GM18861 (cell line): ENCODE results near the gene BOLA1.
"Not testable (repeated sequence)": the region's sequence is repeated elsewhere in the genome, so short reads cannot be mapped to it uniquely, and the experiment has no call there.

ENCODE experiments used
- ATAC-seq: cut with Tn5 transposase; IDR thresholded peaks from one replicate; pipeline ENCODE4 v1.9.1; 2021; ENCODE audit not compliant: unreplicated experiment

The BOLA1 gene

DNA sequence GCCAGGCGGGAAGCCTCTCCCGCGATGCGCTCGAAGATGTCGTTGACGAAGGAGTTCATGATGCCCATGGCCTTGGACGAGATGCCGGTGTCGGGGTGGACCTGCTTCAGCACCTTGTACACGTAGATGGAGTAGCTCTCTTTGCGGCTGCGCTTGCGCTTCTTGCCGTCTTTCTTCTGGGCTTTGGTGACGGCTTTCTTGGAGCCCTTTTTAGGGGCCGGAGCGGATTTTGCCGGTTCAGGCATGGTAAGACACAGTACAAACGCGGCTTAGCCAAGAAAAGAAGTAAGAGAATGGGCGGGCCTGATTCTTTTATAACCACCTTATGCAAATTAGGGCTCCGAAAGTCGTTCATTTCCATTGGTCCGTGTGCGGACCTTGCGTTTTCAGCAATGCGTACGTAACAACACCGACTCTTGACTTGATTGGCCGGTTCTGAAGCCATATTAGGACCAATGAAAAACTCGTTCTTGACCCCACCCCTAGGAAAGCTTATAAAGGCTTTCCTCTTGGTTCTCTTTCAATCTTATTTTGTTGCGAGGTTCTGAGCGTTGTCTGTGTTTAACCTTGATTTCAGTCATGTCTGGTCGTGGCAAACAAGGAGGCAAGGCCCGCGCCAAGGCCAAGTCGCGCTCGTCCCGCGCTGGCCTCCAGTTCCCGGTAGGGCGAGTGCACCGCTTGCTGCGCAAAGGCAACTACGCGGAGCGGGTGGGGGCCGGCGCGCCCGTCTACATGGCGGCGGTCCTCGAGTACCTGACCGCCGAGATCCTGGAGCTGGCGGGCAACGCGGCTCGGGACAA, 12.8 kb upstream of the BOLA1 start:
- ATAC-seq = peak; percentile 55

DNA sequence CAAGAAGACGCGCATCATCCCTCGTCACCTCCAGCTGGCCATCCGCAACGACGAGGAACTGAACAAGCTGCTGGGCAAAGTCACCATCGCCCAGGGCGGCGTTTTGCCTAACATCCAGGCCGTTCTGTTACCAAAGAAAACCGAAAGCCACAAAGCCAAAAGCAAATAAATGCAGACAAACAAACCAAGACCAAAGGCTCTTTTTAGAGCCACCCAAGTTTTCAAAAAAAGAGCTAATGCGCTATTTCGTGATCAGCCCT, 12.2 kb upstream of the BOLA1 start:
- ATAC-seq = not testable (repeated sequence)

DNA sequence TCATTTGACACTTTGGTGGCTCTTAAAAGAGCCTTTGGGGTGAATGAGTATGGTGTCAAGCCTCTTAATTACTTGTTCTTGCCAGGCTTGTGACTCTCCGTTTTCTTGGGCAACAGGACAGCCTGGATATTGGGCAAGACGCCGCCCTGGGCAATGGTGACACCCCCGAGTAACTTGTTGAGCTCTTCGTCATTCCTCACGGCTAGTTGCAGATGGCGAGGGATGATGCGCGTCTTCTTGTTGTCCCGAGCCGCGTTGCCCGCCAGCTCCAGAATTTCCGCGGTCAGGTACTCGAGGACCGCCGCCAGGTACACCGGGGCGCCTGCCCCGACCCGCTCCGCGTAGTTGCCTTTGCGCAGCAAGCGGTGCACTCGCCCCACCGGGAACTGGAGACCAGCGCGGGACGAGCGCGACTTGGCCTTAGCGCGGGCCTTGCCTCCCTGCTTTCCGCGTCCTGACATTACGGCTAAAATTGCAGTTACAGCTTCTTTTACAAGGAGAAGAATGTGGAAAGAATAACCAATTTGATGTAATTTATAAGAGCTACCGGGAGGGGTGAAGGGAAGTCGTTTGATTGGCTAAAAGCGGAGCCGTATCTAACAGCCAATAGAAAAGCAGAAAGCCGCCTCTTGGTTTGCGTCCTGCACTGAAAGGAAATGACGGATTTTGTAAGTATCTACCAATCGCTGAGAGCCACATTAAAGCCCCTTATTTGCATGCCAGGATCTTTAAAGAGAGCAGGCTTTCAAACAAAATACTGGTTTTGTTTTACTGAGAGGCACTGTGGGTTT, 11.7 kb upstream of the BOLA1 start:
- ATAC-seq = peak; percentile 33

DNA sequence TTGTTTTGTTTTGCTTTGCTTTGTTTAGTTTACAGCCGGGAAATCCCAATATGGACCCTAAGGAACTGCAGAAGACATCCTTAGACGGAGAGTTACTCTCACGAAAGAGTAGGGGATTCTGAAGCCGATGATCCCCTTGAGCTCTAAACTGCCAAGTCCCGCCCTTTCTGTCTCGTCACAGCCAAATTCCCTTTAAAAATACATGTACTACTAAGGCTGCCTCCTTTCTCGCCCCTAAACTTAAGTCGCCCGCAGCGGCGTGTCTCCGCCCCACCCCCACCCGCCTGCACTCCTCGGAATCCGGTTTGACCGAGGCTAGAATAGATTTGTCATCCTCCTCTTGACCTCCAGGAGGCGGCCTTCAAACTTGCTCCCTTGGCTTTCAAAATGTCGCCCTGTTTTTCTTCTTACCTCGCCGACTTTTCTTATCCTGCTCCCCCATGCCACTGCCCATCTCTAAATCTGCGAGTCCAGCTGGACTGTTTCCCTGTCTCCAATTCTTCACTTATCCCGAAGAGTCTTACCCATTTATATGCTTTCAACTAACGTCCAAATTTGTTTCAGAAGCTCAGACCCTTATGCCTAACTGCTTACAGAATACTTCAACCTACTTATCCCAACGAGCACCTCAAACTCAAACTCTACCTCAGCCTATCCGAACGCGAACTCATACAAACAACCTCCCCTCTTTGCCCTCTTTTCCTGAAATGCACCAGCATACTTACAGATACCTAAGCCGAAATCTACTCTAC, 10.9 kb upstream of the BOLA1 start:
- no peak for ATAC-seq

DNA sequence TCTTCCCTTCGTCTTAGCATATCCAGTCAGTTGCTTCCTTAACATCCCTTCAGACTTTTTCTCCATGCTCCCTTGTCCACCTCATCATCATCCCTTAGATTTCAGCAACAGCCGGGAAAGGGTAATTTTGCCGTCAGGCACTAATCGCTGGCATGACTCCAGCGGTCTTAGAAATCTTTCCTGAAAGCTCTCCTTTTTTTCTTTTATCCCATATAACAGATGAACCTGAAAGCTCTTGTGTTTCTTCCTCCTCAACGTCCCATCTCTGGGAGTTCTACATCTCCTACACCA, 10.4 kb upstream of the BOLA1 start:
- no peak for ATAC-seq

DNA sequence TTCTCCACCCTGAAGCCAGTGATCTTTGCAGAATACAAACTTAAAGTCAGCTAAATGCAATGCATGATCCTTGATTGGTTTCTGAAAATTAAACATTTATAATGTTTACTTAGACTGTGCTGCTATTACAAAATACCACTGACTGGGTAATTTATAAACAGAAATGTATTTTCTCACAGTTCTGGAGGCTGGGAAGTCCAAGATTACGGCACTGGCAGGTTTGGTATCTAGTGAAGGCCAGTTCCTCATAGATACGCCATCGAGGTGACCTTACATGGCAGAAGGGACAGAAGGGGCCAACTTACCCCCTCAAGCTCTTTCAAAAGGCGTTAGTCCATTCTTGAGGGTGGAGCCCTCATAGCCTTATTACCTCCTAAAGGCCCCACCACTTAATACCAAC, 2.8 kb upstream of the BOLA1 start:
- ATAC-seq = no peak

DNA sequence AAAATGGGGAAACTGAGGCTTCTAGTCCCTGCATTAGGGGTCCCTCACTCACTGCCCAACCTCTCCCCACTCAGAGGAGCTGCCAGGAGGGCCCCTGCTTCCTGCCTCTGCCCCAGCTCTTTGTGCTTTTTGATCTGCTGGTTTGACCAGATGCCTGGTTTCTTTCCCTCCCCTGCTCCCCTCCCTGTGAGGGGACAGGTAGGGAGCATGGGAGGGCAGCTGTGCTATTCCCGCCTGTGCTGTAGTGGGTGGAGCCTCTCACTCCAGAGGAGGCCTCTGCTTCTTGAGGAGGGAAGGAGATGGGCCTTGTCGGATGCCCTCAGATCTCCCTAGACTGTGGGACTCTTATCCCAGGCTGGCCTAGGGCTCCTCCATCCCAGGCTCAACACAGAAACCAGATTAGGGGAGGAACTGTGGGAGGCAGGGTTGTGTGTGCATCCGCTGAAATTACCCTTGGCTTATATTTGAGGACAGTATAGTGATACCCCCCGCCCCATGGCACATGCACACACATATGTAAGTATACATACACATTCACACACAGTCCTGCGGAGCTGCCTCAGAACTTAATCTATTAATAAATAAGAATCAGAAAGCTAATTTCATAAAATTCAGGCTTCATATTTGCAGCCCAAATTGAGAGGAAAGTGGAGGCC, 4.6 kb downstream of the BOLA1 start:
- no peak for ATAC-seq

DNA sequence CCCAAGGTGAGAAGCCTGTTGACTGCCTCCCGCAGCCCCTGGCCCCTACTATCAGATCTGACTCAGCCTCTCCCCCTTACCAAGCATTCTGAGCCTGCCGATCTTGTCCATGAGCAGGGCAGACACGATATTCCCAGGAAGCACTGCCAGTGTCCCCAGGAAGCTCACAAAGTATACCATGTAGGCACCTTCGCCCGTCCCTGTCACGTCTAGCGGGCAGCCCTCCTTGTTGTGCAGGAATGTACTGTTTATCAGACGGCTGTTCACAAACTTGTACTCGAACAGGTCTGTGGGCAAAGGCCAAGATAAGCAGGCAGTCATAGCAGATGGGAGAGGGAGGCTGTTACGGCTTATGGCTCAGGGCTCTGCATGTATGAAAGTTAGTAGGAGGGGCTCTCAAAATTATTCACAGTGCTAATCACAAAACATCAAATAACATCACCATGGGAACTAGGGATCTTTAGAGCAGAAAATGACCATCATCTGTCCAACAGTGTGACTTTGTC, 7.3 kb downstream of the BOLA1 start:
- no peak for ATAC-seq

DNA sequence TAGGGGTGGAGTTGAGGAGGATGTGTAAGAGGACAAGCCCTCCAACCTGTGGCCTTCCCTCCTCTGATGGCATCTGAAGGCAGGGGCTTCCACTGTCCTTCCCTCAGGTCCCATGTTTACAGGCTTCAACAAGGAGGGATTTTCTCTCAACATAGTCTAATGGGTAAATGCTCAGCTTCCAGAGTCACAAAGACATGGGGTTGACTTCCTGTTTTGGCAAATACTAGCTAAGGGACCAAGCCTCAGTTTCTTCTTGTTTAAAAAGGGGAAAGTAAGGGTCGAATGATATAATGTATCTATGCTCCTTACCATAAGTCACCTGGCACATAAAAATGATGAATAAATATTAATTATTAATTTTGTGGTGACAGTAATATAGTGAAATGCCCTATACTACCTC, 15.2 kb downstream of the BOLA1 start:
- no peak for ATAC-seq

DNA sequence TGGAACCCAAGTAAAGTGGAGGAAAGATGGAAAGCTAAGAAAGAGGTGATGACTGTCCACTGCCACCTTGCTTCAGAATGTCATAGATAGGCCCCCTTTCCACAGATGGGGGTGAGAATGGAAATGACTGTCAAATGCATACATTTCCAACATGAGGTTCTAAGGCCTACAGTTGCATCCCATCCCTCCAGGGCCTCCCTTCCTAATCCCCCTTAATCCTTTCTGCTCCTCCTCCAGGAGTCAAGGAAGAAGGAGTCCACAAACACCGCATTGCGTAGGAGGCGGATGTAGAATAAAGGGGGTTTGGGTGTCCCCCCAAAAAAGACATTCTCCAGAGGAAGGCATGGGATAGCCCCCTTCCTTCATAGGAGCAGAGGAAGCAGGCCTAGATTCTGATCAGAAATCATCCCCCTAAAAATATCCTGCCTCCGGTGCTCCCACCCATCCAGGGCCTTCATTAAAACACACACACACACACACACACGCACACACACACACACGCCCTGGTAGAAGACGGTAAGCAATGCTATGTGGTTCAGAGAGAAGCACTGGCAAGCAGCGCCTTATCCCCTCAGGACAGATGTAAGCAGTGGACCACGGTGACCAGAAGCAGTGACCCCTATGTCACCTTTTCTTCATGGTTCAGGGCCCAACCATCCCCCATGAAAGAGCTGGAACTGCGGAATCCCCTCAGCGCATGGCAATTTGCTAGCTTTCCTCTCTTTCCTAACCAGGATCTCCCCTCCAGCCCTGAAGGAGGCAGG, 16.2 kb downstream of the BOLA1 start:
- ATAC-seq = no peak

DNA sequence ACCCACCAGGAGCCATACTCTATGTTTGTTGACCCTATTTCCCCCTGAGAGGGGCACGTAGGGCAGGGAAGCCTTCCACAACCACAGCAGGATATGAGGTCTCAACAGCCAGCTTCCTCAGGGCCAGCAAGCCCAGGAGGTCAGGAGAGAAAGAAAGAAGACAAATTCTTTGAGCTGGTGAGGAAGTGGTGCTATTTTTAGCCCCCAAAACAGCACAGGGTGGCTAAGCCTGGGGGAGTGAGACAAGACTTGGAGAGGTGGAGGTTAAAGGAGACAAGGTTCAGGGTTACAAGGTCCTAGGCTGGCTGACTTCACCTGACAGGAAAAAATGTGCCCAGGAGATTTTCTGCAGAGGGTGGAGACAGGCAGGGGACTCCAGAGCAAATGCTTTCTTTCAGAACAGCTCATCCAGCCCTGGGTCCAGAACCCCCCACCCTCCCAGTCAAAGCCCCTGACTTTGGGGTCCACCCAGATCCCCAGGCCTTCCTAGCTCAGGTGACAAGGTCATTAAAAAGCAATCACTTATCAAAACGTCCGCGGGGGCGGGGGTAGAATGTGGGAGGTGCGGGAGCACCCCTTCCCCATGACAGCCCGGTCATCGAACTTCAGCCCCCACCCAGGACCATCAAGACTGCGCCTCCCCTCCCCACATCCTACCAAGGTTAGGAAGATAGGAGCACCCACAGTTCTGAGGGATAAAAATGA, 17.0 kb downstream of the BOLA1 start:
- no peak for ATAC-seq

DNA sequence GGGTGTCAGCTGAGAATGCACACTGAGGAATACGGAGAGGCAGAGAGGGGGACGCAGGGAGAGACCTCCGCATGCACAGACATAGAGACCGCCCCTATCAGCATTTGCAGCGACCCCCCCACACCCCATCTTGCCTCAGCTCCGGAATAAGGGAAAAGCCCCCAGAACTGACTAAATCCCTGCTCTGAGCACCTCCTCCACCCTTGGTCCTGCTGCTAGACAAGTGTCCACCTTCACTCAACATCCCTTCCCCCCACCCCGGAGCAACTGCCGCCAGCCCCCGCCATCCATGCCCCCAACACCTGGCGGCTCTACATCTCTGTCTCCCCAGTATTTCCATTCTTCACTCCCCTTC, 17.5 kb downstream of the BOLA1 start:
- ATAC-seq = no peak

DNA sequence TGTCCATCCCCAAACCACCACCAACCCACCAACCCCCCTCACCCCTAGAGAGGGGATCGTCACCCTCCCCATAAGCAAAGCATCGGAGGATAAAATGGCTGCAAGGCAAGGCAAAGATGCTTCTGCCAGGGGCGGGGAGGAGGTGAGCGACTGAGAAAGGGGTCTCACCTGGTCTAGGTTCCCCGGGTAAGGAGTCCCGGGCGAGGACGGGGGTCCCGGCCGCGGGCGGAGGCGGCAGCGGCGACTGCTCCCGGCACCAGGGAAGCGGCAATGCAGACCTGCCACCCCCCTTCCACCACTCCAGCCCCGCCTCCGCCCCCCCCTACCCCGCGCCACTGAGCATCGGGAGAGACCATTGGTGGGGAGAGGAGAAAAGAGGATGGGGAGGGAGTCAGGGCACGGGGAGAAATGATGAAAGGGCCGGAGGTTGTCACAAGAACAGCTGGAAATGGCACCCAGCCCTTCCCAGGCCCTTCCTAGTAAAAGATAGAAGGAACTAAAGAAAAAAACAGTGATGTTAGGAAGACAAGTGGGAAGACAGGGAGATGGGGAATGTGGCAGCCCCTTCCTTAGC, 18.3 kb downstream of the BOLA1 start, which contains the start of gene SV2A:
SV2A (minus strand) TSS at position 274 of the 574 bp plus-strand sequence. CDS start 4,004 bp downstream, outside the sequence.
- ATAC-seq = no peak

DNA sequence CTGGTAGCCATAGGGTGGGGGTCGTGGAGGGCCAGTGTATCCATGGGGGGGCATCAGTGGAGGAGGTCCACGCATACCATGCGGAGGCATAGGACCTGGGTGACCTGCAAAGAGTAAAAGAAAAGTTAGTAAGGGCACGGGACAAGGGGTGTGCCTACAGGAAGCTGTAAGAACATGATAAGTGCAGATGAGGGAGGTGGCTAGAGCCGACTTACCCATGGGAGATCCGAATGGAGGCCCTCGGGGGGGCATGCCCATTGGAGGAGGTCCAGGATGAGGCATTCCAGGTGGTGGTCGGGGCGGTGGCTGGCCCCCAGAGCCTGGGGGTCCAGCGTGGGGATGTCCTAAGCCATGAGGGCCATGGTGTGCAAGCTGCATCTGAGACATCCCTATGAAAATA, 24.3 kb downstream of the BOLA1 start:
- ATAC-seq = no peak

DNA sequence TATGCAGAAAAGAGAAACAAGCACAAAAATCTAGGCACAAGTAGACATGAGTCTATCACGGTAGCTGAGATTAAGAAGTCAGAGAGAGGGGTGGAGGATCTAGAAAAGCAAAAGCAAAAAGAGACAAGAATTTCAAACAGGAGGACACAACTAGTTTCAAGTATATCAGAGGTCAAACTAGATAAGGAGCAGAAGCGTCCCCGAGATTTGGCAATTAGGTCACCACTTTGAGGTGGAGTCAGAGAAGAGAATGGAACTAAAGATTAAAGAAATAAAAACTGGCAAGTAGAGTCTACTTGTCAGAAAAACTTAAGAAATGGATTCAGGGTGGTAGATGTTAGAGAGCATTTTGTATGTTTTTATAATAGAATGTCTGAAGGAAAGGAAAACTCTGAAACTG, 26.0 kb downstream of the BOLA1 start:
- no peak for ATAC-seq

DNA sequence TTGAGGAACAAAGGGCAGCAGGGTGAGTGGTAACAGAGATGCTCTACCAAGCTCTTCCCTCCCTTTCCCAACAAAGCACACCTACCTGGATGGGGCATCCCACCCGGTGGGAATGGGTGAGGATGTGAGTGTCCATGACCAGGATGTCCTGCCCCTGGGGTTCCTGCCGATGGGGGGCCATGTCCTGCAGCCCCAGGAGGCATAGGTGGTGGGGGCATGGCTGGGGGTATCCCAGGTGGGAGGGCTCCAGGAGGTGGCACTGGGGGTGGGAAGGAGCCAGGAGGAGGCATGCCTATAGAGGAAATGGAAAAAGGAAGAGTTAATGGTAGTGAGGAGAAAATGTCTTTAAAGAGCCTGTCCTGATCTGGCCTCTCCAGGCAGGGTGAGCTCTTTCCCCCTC, 26.4 kb downstream of the BOLA1 start:
- ATAC-seq = no peak

DNA sequence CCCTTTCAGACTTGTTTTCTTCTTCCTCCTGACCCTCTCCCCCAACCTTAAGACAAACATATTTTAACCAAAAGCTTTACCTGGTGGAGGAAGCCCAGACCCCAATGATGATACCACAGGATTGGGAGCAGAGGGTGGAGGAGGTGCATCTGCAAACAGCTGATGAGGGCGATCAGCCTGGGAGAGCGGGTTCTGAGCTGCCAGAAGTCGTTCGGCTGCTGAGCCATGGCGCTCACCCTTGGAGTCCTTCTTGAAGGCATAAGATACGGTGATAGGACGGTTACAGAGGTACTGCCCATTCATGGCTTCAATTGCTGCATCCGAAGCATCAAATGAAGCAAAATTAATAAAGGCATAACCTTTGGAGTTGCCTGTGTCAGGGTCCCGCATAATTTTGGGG, 26.9 kb downstream of the BOLA1 start:
- no peak for ATAC-seq

DNA sequence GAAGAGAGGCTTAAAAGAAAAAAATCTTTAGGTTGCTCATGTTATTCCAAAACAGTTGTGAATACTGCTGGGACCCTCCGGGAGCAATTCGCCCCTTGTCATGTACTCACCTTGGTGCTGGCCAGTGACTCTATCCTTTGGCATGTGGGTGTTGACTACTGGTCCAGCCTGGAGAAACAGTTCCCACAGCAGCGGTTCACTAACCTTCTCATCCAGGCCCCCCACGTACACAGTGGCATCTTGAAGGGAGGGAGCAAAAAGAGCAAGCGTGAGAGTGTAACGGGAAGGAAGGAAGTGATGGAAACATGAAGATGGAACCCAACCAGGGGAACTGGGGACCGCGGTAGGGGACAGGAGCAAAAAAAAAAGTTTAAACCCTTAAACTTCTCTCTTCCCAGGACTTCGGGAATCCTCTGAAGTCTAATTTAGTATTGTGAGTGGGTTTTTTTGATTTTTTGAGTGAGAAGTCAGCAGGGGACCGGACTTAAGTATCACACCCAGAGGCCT, 27.7 kb downstream of the BOLA1 start:
- no peak for ATAC-seq

DNA sequence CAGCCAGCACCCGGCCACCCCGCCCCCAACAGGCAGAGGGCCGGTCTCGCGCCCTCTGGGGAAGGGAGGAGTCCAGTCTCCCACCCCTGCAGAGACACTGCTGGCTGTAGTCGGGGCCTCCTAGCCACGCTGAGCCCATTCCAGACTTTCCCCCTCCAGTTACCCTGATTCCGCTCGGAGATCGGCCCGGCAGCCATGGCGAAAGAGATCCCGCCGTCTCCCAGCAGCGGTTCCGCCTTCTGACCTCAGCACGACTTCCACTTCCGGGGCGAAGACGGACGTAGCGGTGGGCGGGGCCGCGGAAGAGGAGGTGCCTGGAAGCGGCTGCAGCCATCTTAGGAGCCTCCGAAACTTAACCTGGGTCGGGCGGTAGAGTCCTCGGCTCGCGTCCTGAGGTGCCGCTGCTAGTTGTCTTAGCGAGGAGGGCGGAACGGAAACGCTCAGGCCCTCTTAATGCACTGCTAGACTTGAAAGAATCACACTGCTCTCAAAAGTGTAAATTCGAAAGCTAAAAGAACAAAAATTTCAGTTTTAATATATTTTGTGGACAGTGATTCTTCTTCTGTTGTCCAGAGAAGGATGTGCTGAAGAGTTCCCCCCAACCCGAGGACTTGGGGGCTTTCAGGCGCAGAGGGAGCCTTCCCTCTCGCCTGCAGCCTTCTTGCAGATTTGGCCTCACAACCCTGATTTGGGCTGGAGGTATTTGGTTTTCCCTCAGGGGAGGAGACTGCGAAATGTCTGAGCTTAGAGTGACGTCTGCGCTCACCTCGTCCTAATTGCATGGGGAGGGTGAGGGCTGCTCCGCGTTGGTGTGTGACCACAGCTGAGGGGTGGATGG, 28.4 kb downstream of the BOLA1 start, which contains the start of gene SF3B4:
SF3B4 (minus strand) TSS at position 241 of the 838 bp plus-strand sequence; CDS start at position 197, 44 bp downstream.
- peak; percentile 76 for ATAC-seq
